Esophagus muscularis mucosa (tissue), 3 donors: ENCODE results near the gene MAP2K2.
"Not testable (repeated sequence)": the region's sequence is repeated elsewhere in the genome, so short reads cannot be mapped to it uniquely, and the experiment has no call there.

ENCODE experiments used
- POLR2A ChIP-seq: fragments of 450-650 bp; IDR thresholded peaks from one replicate; pipeline ENCODE4 v1.6.1; 2017; ENCODE audit warnings: antibody characterized with exemption, moderate library complexity, mild to moderate bottlenecking, low read depth
- TF ChIP-seq, protein P1 (sequence below), 3 experiments: fragments of 200-600 bp in 2 of 3; fragments of 450-650 bp in 1 of 3; sonication (generic) in 2 of 3; IDR thresholded peaks; one replicate each; pipeline ENCODE4 v1.5.1; 2017 to 2019; ENCODE audit warnings: antibody characterized with exemption in 3 of 3, mild to moderate bottlenecking in 2 of 3, moderate library complexity in 1 of 3

DNA sequence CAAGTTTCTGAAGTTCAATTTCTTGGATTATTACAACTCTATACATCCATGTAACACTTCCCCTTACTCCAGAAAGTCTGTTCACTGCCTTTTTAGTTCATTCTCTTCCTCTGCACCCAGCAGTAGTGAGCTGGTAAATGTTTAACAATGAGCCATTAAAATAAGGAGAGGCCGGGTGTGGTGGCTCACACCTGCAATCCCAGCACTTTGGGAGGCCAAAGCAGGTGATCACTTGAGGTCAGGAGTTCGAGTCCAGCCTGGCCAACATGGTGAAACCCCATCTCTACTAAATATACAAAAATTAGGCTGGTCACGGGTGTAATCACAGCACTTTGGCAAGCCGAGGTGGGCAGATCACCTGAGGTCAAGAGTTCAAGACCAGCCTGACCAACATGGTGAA, 3.4 kb upstream of the MAP2K2 start:
- TF ChIP-seq, protein P1, sequence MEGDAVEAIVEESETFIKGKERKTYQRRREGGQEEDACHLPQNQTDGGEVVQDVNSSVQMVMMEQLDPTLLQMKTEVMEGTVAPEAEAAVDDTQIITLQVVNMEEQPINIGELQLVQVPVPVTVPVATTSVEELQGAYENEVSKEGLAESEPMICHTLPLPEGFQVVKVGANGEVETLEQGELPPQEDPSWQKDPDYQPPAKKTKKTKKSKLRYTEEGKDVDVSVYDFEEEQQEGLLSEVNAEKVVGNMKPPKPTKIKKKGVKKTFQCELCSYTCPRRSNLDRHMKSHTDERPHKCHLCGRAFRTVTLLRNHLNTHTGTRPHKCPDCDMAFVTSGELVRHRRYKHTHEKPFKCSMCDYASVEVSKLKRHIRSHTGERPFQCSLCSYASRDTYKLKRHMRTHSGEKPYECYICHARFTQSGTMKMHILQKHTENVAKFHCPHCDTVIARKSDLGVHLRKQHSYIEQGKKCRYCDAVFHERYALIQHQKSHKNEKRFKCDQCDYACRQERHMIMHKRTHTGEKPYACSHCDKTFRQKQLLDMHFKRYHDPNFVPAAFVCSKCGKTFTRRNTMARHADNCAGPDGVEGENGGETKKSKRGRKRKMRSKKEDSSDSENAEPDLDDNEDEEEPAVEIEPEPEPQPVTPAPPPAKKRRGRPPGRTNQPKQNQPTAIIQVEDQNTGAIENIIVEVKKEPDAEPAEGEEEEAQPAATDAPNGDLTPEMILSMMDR (IDR thresholded peaks at IDR 0.05), result not testable (repeated sequence)
- not testable (repeated sequence) for TF ChIP-seq POLR2A
